T1000 (cell line): ENCODE measurements around the gene HIF1AN.

Experiments used
- DNase-seq: peaks from one replicate; lab custom pipeline; 2025; ENCODE audit warnings: mixed read lengths; lab: John Stamatoyannopoulos, UW

Gene HIF1AN

DNA sequence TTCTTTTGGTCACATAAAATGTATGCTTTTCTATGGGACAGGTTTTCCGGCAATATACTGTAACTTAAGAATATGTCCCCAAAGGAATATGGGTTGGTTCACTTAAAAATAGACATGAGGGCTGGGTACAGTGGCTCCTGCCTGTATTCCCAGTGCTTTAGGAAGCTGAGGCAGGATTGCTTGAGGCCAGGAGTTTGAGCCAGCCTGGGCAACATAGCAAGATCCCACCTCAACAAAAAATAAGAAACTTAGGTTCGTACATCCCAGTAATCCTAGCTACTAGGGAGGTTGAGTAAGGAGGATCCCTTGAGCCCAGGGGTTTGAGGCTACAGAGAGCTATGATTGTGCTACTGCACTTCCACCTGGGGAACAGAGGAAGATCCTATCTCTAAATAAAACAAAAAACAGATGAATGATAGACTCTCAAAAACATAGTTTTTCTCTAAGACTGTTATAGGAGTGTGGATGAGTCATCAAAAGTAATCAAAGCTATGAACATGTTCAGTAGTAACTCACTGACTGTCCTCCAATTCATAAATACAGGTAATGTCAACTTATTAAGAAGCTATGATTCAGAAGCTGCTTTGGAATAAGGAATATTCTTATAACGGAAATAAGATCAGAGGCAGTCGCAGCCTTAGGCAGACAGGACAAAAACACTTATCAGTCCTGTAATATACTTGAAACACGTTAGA is 13.5 kb upstream of the HIF1AN start:
- no peak for DNase-seq

DNA sequence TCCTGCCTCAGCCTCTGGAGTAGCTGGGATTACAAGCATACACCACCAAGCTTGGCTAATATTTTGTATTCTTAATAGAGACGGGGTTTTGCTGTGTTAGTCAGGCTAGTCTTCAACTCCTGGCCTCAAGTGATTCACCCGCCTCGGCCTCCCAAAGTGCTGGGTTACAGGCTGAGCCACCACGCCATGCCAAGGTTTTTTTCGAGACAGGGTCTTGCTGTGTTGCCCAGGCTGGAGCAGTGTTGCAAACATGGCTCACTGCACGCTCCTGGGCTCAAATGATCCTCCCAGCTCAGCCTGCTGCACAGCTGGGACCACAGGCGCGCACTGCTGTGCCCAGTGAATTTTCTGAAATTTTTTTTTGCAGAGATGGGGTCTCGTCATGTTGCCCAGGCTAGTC is 12.8 kb upstream of the HIF1AN start:
- no peak for DNase-seq

DNA sequence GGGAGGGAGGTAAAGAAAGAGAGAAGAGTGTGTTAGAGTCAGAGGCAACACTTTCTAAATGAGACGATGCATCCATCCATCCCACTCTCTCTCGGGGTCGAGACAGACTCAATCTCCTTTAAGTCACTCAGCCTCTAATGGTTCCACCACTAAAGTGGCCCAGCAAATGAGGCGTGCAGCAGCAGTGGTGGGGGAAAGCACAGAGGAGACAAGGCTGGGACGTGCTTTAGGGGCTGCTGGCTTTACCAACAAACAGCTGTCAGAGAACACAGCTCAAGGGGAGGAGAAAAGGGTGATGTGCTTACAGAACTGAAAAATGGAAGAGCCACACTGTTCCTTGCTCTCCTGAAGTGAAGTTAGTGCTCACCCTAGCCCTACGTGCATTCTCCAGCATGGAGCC is 11.5 kb upstream of the HIF1AN start:
- DNase-seq: no peak

DNA sequence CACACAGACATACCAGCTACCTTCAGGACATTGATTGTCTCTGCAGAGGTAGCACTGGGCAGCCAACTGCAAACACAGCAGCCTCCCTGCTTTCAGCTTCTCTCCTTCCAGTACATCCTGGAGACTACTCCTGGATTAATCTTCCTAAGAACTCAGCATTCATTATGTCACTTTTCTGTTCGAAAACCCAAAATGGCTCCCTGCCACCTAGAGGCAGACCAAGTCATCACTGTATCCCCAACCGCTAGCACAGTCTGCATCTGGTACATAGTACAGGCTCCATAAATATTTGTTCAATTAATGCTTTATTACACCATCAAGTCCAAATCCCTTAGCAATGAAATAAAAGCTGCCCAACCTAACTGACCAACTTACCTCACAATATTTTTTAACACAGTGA is 11.1 kb upstream of the HIF1AN start:
- no peak for DNase-seq

DNA sequence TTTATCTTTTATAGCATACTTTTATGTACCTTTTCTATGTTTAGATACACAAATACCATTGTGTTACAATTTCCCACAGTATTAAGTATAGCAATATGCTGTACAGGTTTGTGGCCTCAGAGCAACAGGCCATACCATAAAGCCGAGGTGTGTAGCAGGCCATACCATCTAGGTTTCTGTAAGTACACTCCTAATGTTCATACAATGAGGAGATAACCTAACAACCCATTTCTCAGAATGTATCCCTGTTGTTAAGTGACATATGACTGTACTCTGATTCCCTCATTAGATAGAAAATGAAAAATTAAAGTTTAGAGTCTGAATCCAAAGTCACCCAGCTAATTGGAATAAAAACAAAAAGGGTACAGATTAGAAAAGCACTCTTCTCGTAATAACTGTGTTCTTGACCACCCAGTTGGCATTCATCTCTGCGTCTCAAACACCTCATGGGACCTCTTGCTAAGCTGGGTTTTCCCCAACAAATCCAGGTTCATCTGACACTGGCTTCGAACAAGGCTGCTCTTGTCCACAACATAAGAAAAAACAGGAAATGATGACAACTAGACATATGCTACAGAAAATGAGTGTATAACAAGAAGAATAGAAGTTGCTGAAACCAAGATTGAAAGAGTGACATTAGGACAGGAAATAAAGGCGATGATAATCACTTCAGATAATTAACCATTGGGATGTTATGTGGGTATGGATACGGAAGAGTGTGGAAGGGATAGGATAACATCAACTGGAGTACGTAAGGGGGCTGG is 7.4 kb upstream of the HIF1AN start:
- DNase-seq: no peak

DNA sequence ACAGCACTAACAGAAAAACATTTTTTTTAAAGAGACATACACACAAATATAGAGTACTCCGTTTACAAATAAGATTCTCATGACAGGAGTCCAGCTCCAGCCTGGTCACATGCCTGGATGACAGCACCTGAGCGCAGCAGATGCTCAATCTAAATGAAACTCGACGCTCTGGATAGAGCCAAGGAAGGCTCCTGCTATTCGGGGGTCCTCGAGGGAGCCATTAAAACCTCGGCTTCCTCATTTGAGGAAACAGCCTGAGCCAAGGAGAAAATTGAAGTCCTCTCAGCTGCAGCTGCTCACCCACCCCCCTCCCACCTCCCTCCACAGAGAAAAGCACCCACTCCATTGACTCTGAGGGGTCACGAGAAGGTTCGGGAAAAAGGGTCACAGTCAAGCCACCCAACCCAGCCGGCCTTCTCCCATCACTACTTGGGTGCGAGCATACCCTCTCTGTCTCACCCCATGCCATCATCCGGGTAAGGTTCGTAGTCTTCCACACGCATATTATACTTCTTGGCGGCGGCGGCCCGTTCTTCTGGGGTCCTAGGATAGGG is 6.7 kb upstream of the HIF1AN start:
- no peak for DNase-seq

DNA sequence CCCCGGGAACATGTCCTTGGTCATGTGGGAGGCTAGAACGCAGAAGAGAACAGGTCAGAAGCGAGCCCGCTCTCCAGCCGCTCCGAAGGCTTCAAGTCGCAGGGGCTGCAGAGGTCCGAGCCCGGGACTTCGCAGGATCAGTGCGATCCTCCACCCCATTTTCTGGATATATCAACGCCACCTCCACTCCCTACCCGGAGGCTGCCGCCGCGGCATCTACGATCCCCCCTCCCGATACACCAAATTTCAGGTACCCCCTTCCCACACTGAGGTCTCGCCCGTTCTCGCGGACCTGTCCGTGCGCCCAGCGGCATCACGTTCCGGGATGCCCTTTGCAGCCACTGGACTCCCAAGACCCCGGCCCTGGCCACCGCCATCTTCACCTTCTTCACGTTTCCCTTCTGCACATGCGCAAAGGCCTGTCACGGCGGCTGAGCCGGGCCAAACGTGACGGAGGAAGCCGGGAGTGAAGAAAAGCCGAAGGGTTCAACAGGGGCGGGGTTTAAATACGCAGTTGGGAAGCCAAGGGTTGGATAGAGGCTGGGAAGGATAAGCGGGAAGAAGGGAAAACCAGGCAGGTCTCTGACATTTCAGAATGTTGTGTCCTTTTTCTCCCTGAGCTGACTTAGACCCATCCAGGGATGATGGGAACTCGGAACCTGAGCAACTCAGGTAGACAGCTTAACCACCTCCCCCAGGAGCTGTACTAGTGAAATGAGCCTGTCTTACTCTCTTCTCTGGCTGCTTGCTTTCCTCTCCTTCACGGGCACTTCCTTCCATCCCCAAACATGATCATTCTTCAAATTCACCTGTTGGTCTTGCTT is 6.1 kb upstream of the HIF1AN start, which contains the start of gene NDUFB8:
Gene NDUFB8, minus strand, starts transcription at position 397 of the 824 bp plus-strand sequence. Its CDS starts 20 bp downstream, at position 377.
- peak; percentile 77 for DNase-seq

DNA sequence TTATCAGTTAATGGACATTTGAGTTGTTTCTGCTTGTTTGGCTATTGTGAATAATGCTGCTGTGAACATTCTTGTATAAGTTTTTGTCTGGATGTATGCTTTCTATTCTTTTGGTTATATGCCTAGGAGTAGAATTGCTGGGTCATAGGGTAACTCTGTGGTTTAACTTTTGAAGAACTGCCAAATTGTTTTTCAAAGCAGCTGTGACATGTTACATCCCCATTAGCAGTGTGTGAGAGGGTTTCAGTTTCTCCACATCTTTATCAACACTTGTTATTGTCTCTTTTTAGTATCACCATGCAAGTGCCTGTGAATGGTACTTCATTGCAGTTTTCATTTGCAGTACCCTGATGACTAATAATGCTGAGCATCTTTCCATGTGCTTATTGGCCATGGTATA is 4.0 kb upstream of the HIF1AN start:
- no peak for DNase-seq

DNA sequence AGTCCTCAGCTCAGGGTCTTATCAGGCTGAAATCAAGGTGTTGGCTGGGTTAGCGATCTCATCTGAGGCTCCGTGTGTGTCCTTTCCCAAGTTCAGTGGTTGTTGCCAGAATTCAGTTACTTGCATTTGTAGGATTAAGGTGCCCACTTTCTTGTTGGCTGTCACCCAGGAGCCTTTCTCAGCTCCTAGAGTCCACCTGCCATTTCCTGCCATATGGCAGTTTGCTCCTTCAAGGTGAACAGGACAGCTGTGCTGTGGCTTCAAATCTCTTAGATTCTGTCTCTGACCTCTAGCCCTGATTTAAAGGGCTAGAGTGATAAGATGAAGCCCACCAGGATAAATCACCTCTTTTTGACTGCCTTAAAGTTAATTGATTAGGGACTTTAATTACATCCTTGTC is 1.0 kb upstream of the HIF1AN start:
- DNase-seq: no peak

DNA sequence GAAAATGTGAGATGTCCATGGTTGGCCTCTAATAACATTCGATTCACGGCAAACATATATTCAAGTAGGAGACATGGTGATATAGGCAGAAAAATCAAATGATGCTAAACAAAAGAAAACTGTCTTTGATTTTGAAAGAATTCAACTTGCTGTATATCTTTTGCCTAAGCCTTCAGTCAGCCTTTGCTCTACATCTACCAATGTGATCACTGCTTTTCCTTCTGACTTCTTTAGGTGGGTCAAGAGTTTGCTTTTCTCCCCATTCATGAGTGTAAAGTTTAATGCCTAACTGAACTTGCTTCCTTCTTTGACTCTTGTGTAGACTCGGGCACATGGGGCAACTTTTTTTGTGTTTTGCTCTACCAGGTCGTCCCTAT is 417 bp upstream of the HIF1AN start:
- DNase-seq: no peak

DNA sequence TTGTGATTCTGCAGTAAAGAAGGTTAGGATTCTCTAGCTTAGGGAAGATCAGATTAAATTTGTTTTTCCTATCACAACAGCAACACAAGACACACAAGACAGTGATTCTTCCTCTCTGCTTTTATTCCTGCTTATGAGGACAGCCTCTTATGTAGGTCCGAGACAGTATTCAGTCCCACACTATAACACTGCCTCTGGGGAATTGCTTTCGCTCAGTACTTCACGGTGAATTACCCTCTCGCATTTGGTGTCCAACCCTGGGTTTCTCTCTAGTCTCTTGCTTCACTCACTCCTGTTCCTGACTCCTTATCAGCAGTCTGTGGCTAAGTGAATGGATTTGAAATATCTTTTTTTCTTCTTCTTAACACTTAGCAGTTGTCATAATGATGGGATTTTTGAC is 1.7 kb downstream of the HIF1AN start:
- DNase-seq: no peak

DNA sequence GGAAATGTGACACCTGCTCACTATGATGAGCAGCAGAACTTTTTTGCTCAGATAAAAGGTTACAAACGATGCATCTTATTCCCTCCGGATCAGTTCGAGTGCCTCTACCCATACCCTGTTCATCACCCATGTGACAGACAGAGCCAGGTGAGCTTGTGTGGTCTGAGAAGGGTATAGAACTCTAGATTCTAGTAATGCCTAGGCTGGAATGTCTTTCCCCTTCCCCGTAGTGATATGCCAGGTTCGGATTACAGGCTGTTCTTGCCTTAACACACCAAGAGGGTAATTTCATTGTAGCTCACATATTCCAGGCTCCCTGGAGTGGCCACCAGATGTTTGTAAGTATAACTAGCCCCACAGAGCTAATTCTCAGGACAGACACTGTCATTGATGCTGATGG is 9.2 kb downstream of the HIF1AN start:
- DNase-seq: no peak

DNA sequence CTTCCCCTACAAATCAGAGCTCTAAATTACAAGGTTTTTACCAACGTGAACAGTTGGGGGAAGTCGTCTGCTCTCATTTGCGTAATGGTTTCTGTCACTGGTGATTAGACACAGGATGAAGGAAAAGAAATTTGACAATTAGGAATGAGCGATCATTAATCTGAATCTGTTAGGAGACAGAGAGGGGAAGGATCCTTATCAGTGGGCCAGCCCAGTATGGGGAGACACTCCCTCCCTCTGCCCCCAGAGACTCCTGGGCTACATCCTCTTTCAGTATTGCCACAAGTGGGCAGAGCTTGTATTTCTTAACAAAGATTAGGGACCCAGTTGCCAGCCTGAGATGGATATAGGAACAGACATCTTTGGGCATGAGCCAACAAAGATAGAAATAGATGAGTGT is 15.5 kb downstream of the HIF1AN start:
- no peak for DNase-seq

DNA sequence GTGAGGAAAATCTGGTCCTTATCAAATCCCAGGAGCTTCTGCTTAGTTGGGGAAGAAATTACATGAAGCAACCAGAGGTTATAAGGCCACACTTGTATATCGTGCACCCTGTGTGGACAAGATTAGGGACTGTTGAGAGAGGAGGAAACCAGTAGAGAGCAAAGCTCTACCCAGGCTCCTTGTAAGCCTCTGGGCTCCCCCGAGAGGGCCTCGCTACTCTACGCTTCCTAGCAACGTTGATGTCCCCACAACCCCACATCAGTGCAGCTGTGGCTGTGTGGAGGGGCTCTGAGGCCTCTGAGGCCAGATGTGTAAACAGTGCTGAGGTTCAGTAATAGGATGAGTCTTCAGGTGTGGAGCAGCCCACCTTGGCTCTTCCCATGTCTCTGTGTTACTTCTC is 16.0 kb downstream of the HIF1AN start:
- no peak for DNase-seq

DNA sequence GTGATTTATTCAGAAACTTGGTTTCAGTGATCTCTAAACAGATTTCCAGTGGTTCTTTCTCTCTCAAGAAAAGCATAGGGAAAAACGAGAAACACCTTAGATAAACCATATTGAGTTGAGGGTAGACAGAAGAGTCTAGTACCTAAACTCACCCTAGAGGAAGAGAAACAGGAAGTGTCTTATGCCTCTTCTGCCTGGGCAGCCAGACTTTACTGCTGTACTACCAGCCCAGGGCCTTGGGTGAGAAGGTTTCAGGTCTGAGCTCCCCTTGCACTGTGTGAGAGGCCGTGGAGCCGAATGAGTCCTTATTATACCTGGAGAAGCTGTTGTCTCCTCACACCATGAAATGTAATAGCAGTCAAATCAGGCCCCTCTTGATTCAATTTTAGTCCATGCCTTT is 18.2 kb downstream of the HIF1AN start:
- DNase-seq: no peak

DNA sequence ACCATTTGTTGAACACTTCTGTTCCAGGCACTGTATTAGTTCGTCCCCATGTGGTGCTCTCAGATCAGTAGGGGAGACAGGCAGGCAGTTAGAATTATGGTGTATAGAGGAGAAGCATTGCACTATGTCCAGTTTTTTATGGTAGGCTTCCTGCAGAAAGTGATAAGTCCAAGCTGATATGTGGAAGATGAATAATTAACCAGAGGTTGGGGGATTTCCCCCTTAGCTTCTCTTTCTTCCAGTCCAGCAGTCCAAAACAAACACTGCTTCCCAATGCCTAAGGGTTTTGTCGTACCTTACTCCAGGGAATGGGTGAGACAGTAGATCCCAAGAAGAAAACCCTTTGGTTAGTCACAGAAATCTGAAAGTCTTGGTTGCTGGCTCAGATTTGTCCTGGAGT is 19.2 kb downstream of the HIF1AN start:
- DNase-seq: no peak

DNA sequence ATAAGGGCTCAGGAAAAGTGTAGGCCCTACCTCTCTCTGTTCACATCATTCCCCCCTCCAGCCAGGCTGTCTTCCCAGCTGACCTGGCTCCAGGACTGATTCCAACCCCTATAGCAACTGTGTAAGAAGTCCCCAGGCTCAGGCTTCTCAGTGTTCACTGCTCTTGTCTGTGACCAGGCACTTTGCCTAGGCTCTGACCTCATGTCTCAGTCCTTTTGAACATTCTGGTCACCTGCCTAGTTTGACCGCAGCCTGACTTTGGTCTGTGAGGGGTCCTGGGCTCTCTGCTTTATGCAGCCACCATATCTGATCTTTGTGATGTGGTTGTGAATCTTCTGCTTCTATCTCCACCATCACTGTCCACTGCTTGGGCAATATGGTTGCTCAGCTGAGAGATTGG is 24.5 kb downstream of the HIF1AN start:
- DNase-seq: no peak

DNA sequence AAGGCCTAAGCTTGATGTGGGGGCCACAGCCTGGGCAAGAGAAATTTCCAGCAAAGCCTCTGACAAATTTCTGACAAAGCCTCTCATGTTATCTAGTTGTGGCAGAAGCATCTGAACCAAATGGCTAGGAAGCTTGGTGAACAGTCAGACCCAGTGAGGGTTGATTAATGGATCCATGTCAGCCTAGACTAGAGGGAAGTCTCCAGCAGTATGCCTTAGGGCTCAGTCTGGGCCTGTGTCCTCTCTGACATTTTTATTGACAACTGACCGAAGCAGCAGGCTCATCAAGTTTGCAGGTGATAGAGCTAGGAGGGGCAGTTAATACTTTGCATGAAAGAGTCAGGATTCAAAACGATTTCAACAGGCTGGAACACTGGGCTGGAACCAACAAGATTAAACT is 25.3 kb downstream of the HIF1AN start:
- no peak for DNase-seq

DNA sequence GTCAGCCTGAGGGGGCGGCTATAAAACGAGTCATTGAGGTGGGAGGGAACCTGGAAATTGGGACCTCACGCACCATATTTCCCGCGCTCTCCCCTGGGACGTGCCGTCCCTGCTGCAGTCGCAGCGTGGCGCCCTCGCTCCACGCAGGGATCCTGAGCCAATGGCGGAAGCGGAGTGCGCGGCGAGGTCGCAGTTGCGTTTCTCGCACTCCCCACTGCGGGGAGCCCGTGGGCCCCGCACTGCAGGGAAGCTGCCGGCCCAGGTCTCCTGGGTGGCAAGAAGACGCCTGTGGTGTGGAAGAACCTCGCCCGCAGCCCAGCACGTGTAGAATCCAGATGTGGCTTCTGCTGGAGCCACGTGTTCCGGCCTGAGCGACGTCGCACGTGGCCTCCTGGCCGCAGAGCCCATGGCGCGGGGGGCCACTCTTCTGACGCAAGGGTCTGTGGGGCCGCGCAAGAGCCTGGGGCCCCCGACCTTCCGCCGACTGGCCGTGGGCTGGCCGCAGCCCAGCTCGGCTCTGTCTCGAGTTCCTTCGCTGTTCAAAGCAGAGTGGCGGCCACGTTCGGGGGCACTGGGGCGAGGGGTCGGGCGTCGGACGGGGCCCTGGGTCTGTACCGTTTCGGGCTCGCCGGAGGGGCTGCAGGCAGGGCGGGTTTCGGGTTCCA is 26.4 kb downstream of the HIF1AN start:
- no peak for DNase-seq

DNA sequence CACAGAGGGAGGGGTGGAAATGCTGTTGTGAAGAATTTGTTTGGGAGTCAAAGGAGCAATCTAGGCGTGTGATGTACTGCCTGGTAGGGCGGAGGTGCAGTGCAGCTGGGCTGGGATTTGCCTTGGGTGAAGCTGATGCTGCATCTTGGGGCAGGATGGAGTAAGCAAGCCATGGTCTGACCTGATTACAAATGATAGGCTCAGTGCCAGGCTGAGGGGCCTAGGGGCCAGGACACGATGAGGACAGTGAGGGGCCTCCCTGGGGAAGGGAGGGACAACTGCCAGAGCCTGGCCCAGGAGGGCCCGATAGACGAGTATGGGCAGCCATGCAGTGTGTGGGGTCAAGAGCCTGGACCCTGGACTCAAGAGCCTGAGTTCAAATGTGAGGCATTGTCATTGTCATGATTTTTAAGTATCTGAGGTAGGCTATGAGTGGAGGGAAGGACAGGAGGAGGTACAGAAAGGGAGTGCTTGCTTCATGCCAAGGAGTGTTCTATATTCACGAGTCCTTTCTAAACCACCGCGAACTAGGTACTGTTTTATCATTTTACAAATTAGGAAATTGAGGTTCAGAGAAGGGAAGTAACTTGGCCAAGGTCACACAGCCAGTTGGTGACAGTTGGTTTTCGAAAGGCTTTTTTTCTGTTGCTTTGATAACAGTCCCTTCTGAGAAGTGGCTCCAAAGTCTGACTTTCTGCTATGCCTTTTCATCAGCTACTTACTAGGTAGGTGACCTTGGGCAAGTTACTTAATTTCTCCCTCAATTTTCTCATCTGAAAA is 29.7 kb downstream of the HIF1AN start:
- no peak for DNase-seq

DNA sequence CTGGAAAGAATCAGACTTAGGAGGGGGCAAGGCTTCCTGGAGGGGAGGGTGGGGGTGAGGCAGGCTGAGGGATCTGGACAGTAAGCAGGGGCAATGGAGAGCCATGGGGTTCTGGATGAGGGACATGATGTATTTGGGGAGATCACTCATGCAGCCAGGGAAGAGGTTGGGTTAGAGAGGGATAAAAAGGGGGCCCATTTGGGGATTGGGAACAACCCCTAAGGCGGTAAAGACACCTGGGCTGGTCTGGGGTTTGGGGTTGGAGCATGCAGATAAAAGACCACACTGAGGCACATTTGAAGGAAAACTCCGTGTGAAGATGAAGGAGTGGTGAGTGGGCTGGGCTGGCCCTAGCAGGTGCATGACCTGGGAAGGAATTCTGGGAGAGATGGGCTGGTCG is 30.8 kb downstream of the HIF1AN start:
- DNase-seq: no peak
